GM19193 (cell line): ENCODE data around the gene MICAL3.

Experiments
- POLR2A ChIP-seq: IDR thresholded peaks from 4 replicates; pipeline ENCODE4 v1.6.1; 2011; ENCODE audit not compliant: insufficient read depth, insufficient read length; ENCODE audit errors: extremely low read depth

MICAL3 gene

DNA sequence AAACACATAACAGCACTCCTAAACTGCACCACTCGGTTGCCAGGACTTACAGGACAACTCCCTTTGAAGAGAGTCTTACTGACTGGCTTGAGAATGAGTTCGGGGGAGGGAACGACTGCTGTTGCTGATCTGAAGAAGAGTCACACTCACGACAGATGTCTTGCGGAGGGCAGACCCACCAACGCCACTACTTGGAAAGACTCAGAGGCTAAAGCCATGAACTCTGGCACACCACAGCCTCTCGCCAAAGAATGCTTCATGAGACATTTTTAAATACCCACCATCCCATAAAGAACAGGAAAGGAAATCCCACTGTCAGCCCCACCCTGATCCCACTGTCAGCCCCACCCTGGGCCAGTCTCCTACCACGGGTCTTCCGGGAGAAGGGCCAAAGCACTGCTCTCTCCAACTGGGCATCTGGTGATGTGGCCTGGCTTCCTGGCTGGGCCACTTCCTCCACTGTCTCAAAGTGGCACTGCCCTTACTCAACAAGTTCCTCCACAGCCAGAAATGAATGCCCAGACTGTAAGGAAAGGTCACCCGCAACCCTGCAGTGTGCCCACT lies 73.6 kb downstream of the MICAL3 start:
- TF ChIP-seq POLR2A = no peak

- TF ChIP-seq POLR2A = no peak
Observed at GRCh38 chr22:17949642-17950473, 74.5 kb downstream of the MICAL3 start.

GRCh38 chr22:17948101-17948500 lies 76.3 kb downstream of the MICAL3 start:
- TF ChIP-seq POLR2A = no peak

DNA sequence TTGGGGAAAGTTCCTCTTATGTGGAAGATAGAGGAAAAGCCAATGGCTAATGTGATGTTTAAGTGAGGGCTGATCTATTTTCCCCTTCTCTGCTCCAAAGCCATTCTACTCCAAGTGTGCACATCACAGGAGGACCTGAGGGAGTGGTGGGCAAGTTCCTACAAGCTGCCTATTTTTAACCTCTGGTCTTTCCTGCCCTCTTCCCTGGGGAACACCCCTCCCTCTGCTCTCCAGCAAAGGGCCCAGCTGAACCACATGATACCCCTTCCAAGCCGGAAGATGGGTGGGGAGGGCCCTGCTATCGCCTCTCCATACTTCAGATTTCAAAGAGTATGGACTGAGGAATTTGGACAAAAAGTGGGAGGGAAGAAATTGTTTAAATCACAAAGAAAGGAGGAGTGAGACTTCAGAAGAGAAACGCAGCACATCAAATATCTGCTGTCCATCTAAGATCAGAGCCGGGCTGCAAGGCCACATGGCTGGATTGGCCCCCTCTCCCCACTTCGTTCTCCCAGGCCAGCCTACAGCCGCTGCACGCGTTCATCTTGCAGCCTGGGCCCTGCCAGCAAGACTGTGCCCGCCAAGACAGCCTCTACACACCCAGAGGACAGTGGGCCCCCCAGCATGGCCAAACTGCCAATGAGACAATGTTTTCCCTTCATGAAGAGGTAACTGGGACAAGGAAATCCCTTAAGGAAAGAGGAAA lies 77.5 kb downstream of the MICAL3 start:
- TF ChIP-seq POLR2A = no peak

- TF ChIP-seq POLR2A = no peak
Observed at GRCh38 chr22:17945888-17946648, 78.3 kb downstream of the MICAL3 start.

DNA sequence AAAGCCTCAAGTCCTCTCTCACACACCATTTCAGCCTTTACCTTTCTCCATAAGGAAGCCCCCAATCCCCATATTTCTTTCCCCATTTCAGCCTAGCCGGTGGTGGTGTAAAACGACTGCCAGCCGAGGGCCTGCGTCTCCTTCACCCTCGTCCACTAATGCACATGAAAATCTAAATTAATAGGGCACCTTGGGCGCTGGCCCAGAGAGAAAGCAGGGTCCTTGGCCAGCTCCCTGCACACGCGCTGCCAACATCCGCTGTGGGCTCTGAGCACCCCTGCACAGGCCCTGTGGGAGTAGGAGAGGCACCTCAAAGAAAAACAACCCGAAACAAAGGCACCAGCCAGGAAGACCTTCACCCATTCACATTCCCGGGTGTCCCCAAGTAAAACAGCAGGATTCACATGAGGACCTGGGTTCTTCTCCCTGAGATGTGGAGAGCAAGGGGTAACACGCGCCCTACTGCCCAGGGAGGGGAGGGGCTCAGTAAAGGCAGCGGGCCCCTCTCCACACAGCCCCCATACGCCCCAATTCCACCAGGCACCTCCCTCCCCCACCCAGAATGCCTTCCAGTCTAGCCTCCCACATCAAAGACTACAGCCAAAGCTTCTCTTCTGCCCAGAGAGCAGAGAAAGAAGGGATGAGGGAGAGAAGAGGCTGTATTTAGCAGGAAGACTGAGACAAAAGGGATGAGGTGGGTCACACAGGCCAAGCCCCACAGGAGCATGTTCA lies 79.0 kb downstream of the MICAL3 start:
- no peak for TF ChIP-seq POLR2A

DNA sequence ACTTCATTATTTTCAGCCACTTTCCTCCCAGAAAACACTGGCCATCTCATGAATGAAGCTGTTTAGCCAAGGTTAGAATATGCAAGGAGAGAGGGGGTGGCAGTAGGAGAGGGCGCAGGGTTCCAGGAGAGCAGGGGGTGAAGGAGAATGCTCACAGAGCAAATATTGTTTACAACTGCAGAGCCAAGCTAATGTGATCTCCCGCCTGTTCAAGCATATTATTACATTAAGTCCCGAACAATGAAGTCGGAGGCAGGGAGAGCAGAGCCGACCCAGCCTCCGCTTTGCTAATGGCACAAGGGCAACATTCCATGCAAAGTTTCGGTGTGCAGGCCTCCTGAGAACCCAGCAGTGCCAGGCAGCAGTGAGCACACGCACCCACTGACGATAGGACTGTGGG lies 80.1 kb downstream of the MICAL3 start:
- TF ChIP-seq POLR2A = no peak

GRCh38 chr22:17943533-17944249 lies 80.7 kb downstream of the MICAL3 start:
- TF ChIP-seq POLR2A = no peak

DNA sequence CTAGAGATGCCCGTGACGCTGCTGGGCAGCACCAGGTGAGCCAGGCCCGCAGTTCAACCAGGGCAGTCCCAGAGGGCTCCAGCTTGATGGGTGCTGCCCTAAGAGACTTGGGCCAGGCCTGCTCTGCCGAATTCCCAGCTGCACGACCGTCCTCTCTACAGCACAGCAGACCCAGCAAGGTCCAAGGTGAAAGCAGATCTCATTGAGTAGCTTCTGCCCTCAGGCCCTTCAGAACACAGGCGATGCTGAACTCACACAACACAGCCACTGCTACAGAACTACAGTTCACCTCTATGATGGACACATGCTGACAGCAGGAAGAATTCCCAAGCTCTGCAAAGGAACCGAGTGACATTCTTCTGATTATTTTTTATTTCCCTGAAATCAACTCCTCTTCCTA lies 81.6 kb downstream of the MICAL3 start:
- no peak for TF ChIP-seq POLR2A

DNA sequence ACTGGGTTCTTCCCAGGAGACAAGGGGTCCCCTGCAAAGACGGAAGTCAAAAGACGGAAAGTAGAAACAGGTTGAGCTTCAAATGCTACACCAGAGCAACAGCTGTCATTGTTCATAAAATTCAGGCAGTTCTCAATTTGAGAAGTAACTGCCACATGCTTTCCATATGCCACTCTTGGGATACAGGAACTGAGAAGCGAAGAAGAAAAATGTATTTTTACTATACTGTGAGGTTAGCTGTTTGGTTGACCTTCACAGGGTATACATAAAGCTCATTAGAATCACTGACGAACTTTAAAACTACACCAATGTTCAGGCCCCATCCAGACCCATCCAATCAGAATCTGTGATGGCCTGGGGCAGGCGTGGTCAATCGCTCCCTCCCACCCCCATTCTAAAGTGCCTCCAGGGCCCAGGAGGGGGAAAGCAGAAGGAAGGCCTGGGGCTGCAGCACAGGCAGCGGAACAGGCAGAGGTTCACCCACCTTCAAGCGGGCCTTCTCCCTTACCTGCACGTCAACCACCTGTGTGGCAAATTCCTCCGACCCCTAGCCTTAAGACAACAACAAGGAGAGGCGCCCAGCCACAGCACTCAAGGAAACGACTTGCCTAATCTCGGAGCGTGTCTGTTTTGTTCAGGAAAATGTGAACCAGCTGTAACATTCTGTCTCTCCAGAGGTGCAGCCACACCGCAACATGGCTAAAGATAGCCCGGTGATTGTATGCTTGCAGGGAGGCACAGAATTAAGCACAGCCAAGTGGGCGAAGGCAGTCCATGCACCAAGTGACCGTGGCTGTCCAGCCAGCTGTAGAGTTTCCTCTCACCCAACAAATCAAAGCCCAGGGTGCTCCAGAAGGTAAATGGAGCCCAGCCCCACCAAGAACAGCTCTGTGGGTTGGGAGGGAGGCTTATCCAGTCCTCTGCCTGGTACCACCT lies 82.6 kb downstream of the MICAL3 start:
- no peak for TF ChIP-seq POLR2A

- no peak for TF ChIP-seq POLR2A
Observed at GRCh38 chr22:17939579-17939978, 84.8 kb downstream of the MICAL3 start.

DNA sequence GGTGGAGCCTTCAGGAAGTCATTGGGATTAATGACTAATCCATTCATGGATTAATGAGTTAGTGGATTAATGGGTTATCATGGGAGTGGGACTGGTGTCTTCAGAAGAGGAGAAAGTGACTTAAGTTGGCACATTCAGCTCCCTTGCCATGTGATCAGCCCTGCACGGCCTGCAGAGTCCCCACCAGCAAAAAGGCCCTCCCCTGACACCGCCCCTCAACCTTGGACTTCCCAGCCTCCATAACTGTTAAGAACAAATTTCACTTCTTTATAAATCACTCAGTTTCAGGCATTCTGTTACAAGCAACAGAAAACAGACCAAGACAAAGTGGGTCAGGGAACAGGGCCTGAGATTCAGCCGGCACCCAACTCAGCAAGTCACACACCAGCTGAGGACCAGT lies 85.3 kb downstream of the MICAL3 start:
- no peak for TF ChIP-seq POLR2A

DNA sequence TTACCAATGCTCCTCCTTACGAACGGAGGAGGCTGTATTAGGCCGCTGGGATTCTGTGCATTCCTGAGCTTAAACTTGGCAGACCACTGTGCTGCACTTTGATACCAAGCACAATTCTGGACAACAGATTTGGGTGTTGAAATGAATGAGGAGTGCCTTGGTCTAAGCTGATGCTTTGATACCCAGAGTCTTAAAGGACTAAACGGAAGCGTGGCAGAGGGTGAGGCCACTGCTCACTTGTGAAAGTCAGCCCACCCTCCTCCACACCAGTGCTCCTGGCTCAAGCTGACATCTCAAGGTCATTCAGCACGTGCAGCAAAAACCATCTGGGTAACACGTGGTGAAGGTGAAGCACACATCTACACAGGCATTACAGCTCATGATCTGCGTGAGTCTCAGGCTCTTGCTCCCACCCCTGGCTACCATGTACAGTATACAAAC lies 85.9 kb downstream of the MICAL3 start:
- TF ChIP-seq POLR2A = no peak
